Measurements from ENCODE around the gene TCAIM. TPM values are rescaled to one million over a fixed set of nuclear protein-coding genes. Genes with fewer than 3 reads are reported as not detected.

The TCAIM gene
- total and polyA plus RNA-seq, 3 donors from 2014 or later: 12.3 to 33.5 (median 28.3) TPM

GRCh38 chr3:44402548-44402947 is 64.0 kb downstream of the TCAIM start:
- Histone ChIP-seq H3K9me3 (no peaks in the 10 kb centered on the region), H3K4me3 (no peak overlapping the region), H3K36me3 (ENCODE audit: low read depth, missing control alignments) (no peaks in the 10 kb centered on the region), H3K4me1 (no peaks in the 10 kb centered on the region), H3K27ac (no peak overlapping the region), H3K27me3 (no peaks in the 10 kb centered on the region)
- intact Hi-C loops (cut with DNase I; ENCODE audit: low total_unique reads): no loop called here
- no peak for TF ChIP-seq CTCF (IDR thresholded peaks at IDR 0.05)
- no peak for TF ChIP-seq POLR2A (IDR thresholded peaks at IDR 0.05)
- WGBS, 2 donors: 94 to 98% methylated on average over 3 of the region's 3 CpGs
- no peak for DNase-seq

GRCh38 chr3:44409640-44410410 is 71.3 kb downstream of the TCAIM start:
- DNase-seq: no peak

GRCh38 chr3:44411031-44411645 is 72.6 kb downstream of the TCAIM start:
- intact Hi-C loops (cut with DNase I; ENCODE audit: low total_unique reads): no loop called here

More at GRCh38 chr3:44409640-44410410, 71.3 kb downstream of the TCAIM start:
- Histone ChIP-seq H3K27ac (no peak overlapping the region), H3K9me3 (no peaks in the 10 kb centered on the region), H3K27me3 (no peaks in the 10 kb centered on the region), H3K4me3 (no peak overlapping the region), H3K4me1 (no peaks in the 10 kb centered on the region), H3K36me3 (ENCODE audit: low read depth, missing control alignments) (no peaks in the 10 kb centered on the region)
- intact Hi-C loops (cut with DNase I; ENCODE audit: low total_unique reads): no loop called here
- TF ChIP-seq POLR2A (IDR thresholded peaks at IDR 0.05) (no peak), CTCF (IDR thresholded peaks at IDR 0.05) (no peak)
- WGBS, 2 donors: 70% methylated on average over 4 of the region's 4 CpGs; no CpG with 5 or more reads in 1 of the 2 donors

GRCh38 chr3:44412365-44412764 is 73.8 kb downstream of the TCAIM start:
- H3K36me3 ChIP-seq (ENCODE audit: low read depth, missing control alignments): no peaks in the 10 kb centered on the region
- H3K27ac ChIP-seq: no peak overlapping the region
- TF ChIP-seq POLR2A (IDR thresholded peaks at IDR 0.05): no peak
- TF ChIP-seq CTCF (IDR thresholded peaks at IDR 0.05): no peak
- H3K4me3 ChIP-seq: no peak overlapping the region
- no peaks in the 10 kb centered on the region for H3K27me3 ChIP-seq
- intact Hi-C loops (cut with DNase I; ENCODE audit: low total_unique reads): no loop called here
- no peaks in the 10 kb centered on the region for H3K4me1 ChIP-seq
- no peak for DNase-seq
- no peaks in the 10 kb centered on the region for H3K9me3 ChIP-seq
- 72 to 79% methylated on average over 8 to 10 of the region's 10 CpGs for WGBS, 2 donors

More at GRCh38 chr3:44411031-44411645, 72.6 kb downstream of the TCAIM start:
- TF ChIP-seq CTCF (IDR thresholded peaks at IDR 0.05) (no peak), POLR2A (IDR thresholded peaks at IDR 0.05) (no peak)
- no peak overlapping the region for H3K27ac ChIP-seq
- WGBS, 2 donors: 89 to 90% methylated on average over 10 to 11 of the region's 11 CpGs
- H3K27me3 ChIP-seq: no peaks in the 10 kb centered on the region
- no peaks in the 10 kb centered on the region for H3K9me3 ChIP-seq
- no peak overlapping the region for H3K4me3 ChIP-seq
- no peaks in the 10 kb centered on the region for H3K36me3 ChIP-seq (ENCODE audit: low read depth, missing control alignments)
- no peaks in the 10 kb centered on the region for H3K4me1 ChIP-seq
- no peak for DNase-seq

Measured in testis (tissue), 3 donors.